Ishikawa (cell line): ENCODE data around the gene CHPT1.

ENCODE experiments used
- CEBPB ChIP-seq: IDR thresholded peaks from 2 replicates; pipeline ENCODE4 v1.6.1; 2012
- CREB1 ChIP-seq: IDR thresholded peaks from 2 replicates; pipeline ENCODE4 v1.6.1; 2012; ENCODE audit warnings: low read depth
- EGR1 ChIP-seq: IDR thresholded peaks from 2 replicates; pipeline ENCODE4 v1.6.1; 2012
- EP300 ChIP-seq: IDR thresholded peaks from 2 replicates; pipeline ENCODE4 v1.6.1; 2012; ENCODE audit warnings: borderline replicate concordance
- FOXM1 ChIP-seq: IDR thresholded peaks from 2 replicates; pipeline ENCODE4 v1.6.1; 2012; ENCODE audit warnings: low read depth, borderline replicate concordance
- MAX ChIP-seq: IDR thresholded peaks from 2 replicates; pipeline ENCODE4 v1.6.1; 2012
- NFIC ChIP-seq: IDR thresholded peaks from 2 replicates; pipeline ENCODE4 v1.6.1; 2012
- RAD21 ChIP-seq: IDR thresholded peaks from 2 replicates; pipeline ENCODE4 v1.6.1; 2012; ENCODE audit warnings: low read depth
- REST ChIP-seq: IDR thresholded peaks from 2 replicates; pipeline ENCODE4 v1.6.1; 2012; ENCODE audit warnings: low read depth, mild to moderate bottlenecking
- TAF1 ChIP-seq: IDR thresholded peaks from 2 replicates; pipeline ENCODE4 v1.6.1; 2012; ENCODE audit warnings: low read depth, mild to moderate bottlenecking
- TCF12 ChIP-seq: IDR thresholded peaks from 2 replicates; pipeline ENCODE4 v1.6.1; 2012; ENCODE audit warnings: low read depth
- TEAD4 ChIP-seq: IDR thresholded peaks from 2 replicates; pipeline ENCODE4 v1.6.1; 2012
- USF1 ChIP-seq: IDR thresholded peaks from 2 replicates; pipeline ENCODE4 v1.6.1; 2012
- YY1 ChIP-seq: IDR thresholded peaks from 2 replicates; pipeline ENCODE4 v1.6.1; 2012; ENCODE audit warnings: low read depth
- ZBTB7A ChIP-seq: IDR thresholded peaks from 2 replicates; pipeline ENCODE4 v1.6.1; 2012; ENCODE audit warnings: low read depth

CHPT1 gene

GRCh38 chr12:101700299-101700820 lies 2.9 kb downstream of the CHPT1 start:
- TF ChIP-seq RAD21 (no peak), TCF12 (no peak), MAX (no peak), CREB1 (no peak), ZBTB7A (no peak), CEBPB (no peak), TAF1 (no peak), EP300 (no peak), NFIC (no peak), FOXM1 (no peak), TEAD4 (no peak), EGR1 (no peak), REST (no peak), YY1 (no peak), USF1 (no peak)

GRCh38 chr12:101703487-101703886 lies 6.0 kb downstream of the CHPT1 start:
- TF ChIP-seq MAX, result no peak
- TF ChIP-seq TCF12, result no peak
- no peak for TF ChIP-seq USF1
- no peak for TF ChIP-seq TAF1
- TF ChIP-seq NFIC, result no peak
- no peak for TF ChIP-seq EGR1
- no peak for TF ChIP-seq ZBTB7A
- no peak for TF ChIP-seq CREB1
- TF ChIP-seq YY1, result no peak

GRCh38 chr12:101706403-101706802 lies 9.0 kb downstream of the CHPT1 start:
- TF ChIP-seq TAF1 (no peak), REST (no peak), YY1 (no peak), EGR1 (no peak), ZBTB7A (no peak), USF1 (no peak), NFIC (no peak), TCF12 (no peak), EP300 (no peak), CEBPB (no peak), MAX (no peak), RAD21 (no peak), TEAD4 (no peak), CREB1 (no peak), FOXM1 (no peak)

GRCh38 chr12:101707131-101707782 lies 9.8 kb downstream of the CHPT1 start:
- TF ChIP-seq USF1, result no peak
- no peak for TF ChIP-seq REST
- TF ChIP-seq MAX, result no peak
- TF ChIP-seq ZBTB7A, result no peak
- TF ChIP-seq CREB1, result no peak
- no peak for TF ChIP-seq FOXM1
- TF ChIP-seq EP300, result no peak
- TF ChIP-seq EGR1, result no peak
- TF ChIP-seq NFIC, result no peak
- no peak for TF ChIP-seq RAD21
- no peak for TF ChIP-seq TCF12
- TF ChIP-seq TEAD4, result no peak
- no peak for TF ChIP-seq CEBPB
- no peak for TF ChIP-seq YY1
- TF ChIP-seq TAF1, result no peak
